ENCODE results near the gene TMEM141. TPM values are rescaled to one million over a fixed set of nuclear protein-coding genes. Genes with fewer than 3 reads are reported as not detected.

TMEM141 gene
- total and polyA plus RNA-seq, 2 of the 8 experiments (the other 6 are each of a cell fraction or from before 2014, with no cell fraction given) = 51.1 to 137 TPM

DNA sequence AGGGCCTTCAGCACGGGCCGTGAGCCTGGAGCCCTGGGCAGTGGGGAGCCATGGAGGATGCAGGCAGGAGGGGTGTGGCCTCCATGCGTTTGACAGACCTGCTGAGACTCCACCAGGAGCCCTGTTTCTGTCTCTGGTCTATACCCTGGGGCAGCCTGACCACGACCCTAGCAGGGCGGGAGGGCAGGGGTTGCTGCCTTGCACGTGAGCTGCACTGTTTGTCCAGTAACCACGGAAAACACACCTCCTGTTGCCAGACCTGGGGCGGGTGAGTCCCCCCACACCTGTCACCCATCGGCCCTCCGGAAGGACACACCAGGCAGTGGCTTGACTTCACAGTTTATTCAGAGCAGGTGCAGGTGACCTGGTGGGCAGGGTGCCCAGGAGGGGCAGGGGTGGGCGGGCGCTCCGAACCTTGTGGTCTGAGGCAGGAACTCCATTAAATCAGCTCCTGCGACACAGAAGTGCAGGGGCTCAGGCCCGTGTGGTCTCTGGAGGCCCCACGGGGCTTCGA lies 37.0 kb upstream of the TMEM141 start:
- no peak overlapping the region for H2BK5ac ChIP-seq (ENCODE audit: low read depth, low read length)
- no peak overlapping the region for H3K27ac ChIP-seq (ENCODE audit: low read depth, low read length)
- H3K4me3 ChIP-seq (ENCODE audit: extremely low read depth in 1 of 4, insufficient read depth in 2 of 4, low read depth in 3 of 4, low read length in 4 of 4) = no peak overlapping the region
- H3K9ac ChIP-seq (replicated peaks in 1 of 4; ENCODE audit: extremely low read depth in 1 of 4, low read depth in 3 of 4, low read length in 3 of 4) = no peak overlapping the region
- H2BK12ac ChIP-seq (ENCODE audit: low read depth, low read length) = no peak overlapping the region
- H3K23me2 ChIP-seq (ENCODE audit: low read depth, low read length) = no peaks in the 10 kb centered on the region
- CTCF ChIA-PET (ENCODE audit: partially characterized antibody) = interaction anchor here (0.7 to 1.7 kb wide), 3 partner anchors 10 to 24 kb away, joined by 3 to 8 read pairs (median 4); no protein-coding TSS in a partner anchor
- POLR2A ChIA-PET (ENCODE audit: partially characterized antibody) = interaction anchor here (0.9 to 2.6 kb wide), 3 partner anchors 24 to 85 kb away, joined by 3 to 13 read pairs (median 3); no protein-coding TSS in a partner anchor
- no peak overlapping the region for H3K4me2 ChIP-seq (ENCODE audit: insufficient read depth in 1 of 2, low read depth in 2 of 2, low read length in 2 of 2)
- H3K36me3 ChIP-seq (ENCODE audit: control insufficient read depth in 2 of 4, insufficient read depth in 4 of 4, low read length in 3 of 4) = no peaks in the 10 kb centered on the region
- TF ChIP-seq BRCA1 (IDR thresholded peaks at IDR 0.05; ENCODE audit: low read depth, low read length) (no peak), SIN3A (conservative IDR thresholded peaks at IDR 0.05 in 1 of 2, IDR thresholded peaks at IDR 0.05 in 1 of 2; ENCODE audit: low read depth in 1 of 2, low read length in 2 of 2) (no peak), JUN (IDR thresholded peaks at IDR 0.05; ENCODE audit: low read depth, low read length) (no peak), RBBP5 (IDR thresholded peaks at IDR 0.05; ENCODE audit: borderline replicate concordance, low read depth, low read length) (no peak), MAFK (IDR thresholded peaks at IDR 0.05; ENCODE audit: low read depth, low read length) (no peak), TCF12 (IDR thresholded peaks at IDR 0.05; ENCODE audit: low read depth, low read length) (no peak), CHD1 (IDR thresholded peaks at IDR 0.05; ENCODE audit: low read depth, low read length) (no peak), EZH2 (IDR thresholded peaks at IDR 0.05; ENCODE audit: low read depth, low read length, severe bottlenecking) (no peak)
- H3K56ac ChIP-seq (replicated peaks; ENCODE audit: insufficient read length, low read depth, low read length) = no peak overlapping the region
- no peak overlapping the region for H2BK20ac ChIP-seq (ENCODE audit: low read length)
- no peak overlapping the region for H4K8ac ChIP-seq (ENCODE audit: extremely low read depth, insufficient read depth, low read length)
- 0 out of 2 replicates have a peak overlapping the region, but pooled peaks have one; percentile 32 for H3K18ac ChIP-seq (ENCODE audit: extremely low read depth, low read length)
- no peaks in the 10 kb centered on the region for H4K20me1 ChIP-seq (replicated peaks in 1 of 2; ENCODE audit: control insufficient read depth in 1 of 2, insufficient read depth in 2 of 2, low read length in 2 of 2)
- H3K23ac ChIP-seq (ENCODE audit: insufficient read length) = no peak overlapping the region
- H3K14ac ChIP-seq (ENCODE audit: insufficient read length) = no peak overlapping the region
- WGBS, 2 experiments (ENCODE audit: extremely low coverage in 1 of 2, insufficient coverage in 1 of 2, insufficient read length in 1 of 2, insufficient replicate concordance in 2 of 2, low coverage in 1 of 2, low lambda C conversion rate in 2 of 2, missing lambda C conversion rate in 1 of 2) = 94% methylated on average over 12 of the region's 17 CpGs; no CpG with 5 or more reads in 1 of the 2 experiments
- DNase-seq (ENCODE audit: low read depth in 1 of 2, low spot score in 2 of 2) = no peak
- no peaks in the 10 kb centered on the region for H3K79me2 ChIP-seq (ENCODE audit: control insufficient read depth in 1 of 2, insufficient read depth in 2 of 2, low read length in 2 of 2)
- H2BK15ac ChIP-seq (ENCODE audit: low read length) = no peak overlapping the region
- no peaks in the 10 kb centered on the region for H3K79me1 ChIP-seq (ENCODE audit: low read depth, low read length)
- no peaks in the 10 kb centered on the region; a peak in 1 of 7 replicates for H3K4me1 ChIP-seq (replicated peaks in 1 of 4; ENCODE audit: control insufficient read depth in 3 of 4, insufficient read depth in 4 of 4, low read length in 3 of 4)
- H4K91ac ChIP-seq (replicated peaks; ENCODE audit: insufficient read length, low read length) = no peak overlapping the region
- H3K9me3 ChIP-seq (ENCODE audit: insufficient read depth in 2 of 2, low read depth in 1 of 2, low read length in 1 of 2) = peaks cover 3 to 12% of the 10 kb centered on the region in 2 experiments; a peak in 1 of 4 replicates
- FAIRE-seq = no peak
- no peak overlapping the region for H2BK120ac ChIP-seq (replicated peaks; ENCODE audit: low read depth, low read length)
- H3K4ac ChIP-seq (replicated peaks; ENCODE audit: insufficient read length, low read depth, low read length) = no peak overlapping the region
- no peak overlapping the region for H4K5ac ChIP-seq (ENCODE audit: insufficient read length, low read depth, low read length)
- H2AK5ac ChIP-seq (ENCODE audit: low read depth, low read length) = no peak overlapping the region
- H2AFZ ChIP-seq (ENCODE audit: low read length) = no peak overlapping the region
- H3K27me3 ChIP-seq (replicated peaks in 1 of 4; ENCODE audit: control insufficient read depth in 3 of 4, extremely low read depth in 1 of 4, insufficient read depth in 3 of 4, low read length in 3 of 4) = no peaks in the 10 kb centered on the region

All from H1 (cell line).